Fibroblast of skin of abdomen (primary cell): ENCODE results near the gene ACSL3.
"Not testable (repeated sequence)": the region's sequence is repeated elsewhere in the genome, so short reads cannot be mapped to it uniquely, and the experiment has no call there.

Experiments
- DNase-seq: peaks from one replicate; pipeline ENCODE4 v3.0.0-alpha.2; 2013

Gene ACSL3

GRCh38 chr2:222978850-222979249 is 118.0 kb downstream of the ACSL3 start:
- DNase-seq: peak; percentile 22

GRCh38 chr2:222979484-222979883 is 118.6 kb downstream of the ACSL3 start:
- DNase-seq: no peak

- peak; percentile 89 for DNase-seq
These were observed 121.4 kb downstream of the ACSL3 start for GRCh38 chr2:222982010-222982908.

- DNase-seq: no peak
These were observed 122.1 kb downstream of the ACSL3 start for GRCh38 chr2:222982909-222983265.

GRCh38 chr2:222984908-222985307 is 124.1 kb downstream of the ACSL3 start:
- no peak for DNase-seq

GRCh38 chr2:222989431-222989830 is 128.6 kb downstream of the ACSL3 start:
- DNase-seq: no peak

- not testable (repeated sequence) for DNase-seq
These were observed 129.4 kb downstream of the ACSL3 start for GRCh38 chr2:222990206-222990605.

- no peak for DNase-seq
These were observed 131.3 kb downstream of the ACSL3 start for GRCh38 chr2:222992137-222992536.
